ENCODE data around the gene SH3BP4. TPM values are rescaled to one million over a fixed set of nuclear protein-coding genes. Genes with fewer than 3 reads are reported as not detected.

SH3BP4 gene
- total RNA-seq, 1 donor from 2014 or later: 51.9 TPM

- Mint-ChIP-seq H3K27me3 (ENCODE audit: low read depth) (no peaks in the 10 kb centered on the region), H3K4me3 (ENCODE audit: unreplicated experiment) (no peak overlapping the region), H3K4me1 (ENCODE audit: low read depth) (peaks cover 31% of the 10 kb centered on the region), H3K9me3 (ENCODE audit: low read depth) (no peaks in the 10 kb centered on the region), H3K27ac (ENCODE audit: unreplicated experiment) (no peak overlapping the region), H3K36me3 (ENCODE audit: low read depth) (peaks cover 38% of the 10 kb centered on the region)
- DNase-seq (ENCODE audit: low spot score): no peak
- TF ChIP-seq CTCF (IDR thresholded peaks at IDR 0.05): no peak
Observed at GRCh38 chr2:235048549-235048948, 96.7 kb downstream of the SH3BP4 start.

GRCh38 chr2:235049069-235049468 lies 97.3 kb downstream of the SH3BP4 start:
- Mint-ChIP-seq H3K27me3 (ENCODE audit: low read depth) (no peaks in the 10 kb centered on the region), H3K4me1 (ENCODE audit: low read depth) (peaks cover 31% of the 10 kb centered on the region), H3K27ac (ENCODE audit: unreplicated experiment) (peak overlapping the region; percentile 85), H3K4me3 (ENCODE audit: unreplicated experiment) (no peak overlapping the region), H3K36me3 (ENCODE audit: low read depth) (peaks cover 38% of the 10 kb centered on the region), H3K9me3 (ENCODE audit: low read depth) (no peaks in the 10 kb centered on the region)
- TF ChIP-seq CTCF (IDR thresholded peaks at IDR 0.05): no peak
- DNase-seq (ENCODE audit: low spot score): no peak

- H3K27ac Mint-ChIP-seq (ENCODE audit: unreplicated experiment): peak overlapping the region; percentile 85
- no peak overlapping the region for H3K4me3 Mint-ChIP-seq (ENCODE audit: unreplicated experiment)
- H3K27me3 Mint-ChIP-seq (ENCODE audit: low read depth): no peaks in the 10 kb centered on the region
- H3K4me1 Mint-ChIP-seq (ENCODE audit: low read depth): peaks cover 31% of the 10 kb centered on the region
- TF ChIP-seq CTCF (IDR thresholded peaks at IDR 0.05): no peak
- DNase-seq (ENCODE audit: low spot score): no peak
- no peaks in the 10 kb centered on the region for H3K9me3 Mint-ChIP-seq (ENCODE audit: low read depth)
- peaks cover 40% of the 10 kb centered on the region for H3K36me3 Mint-ChIP-seq (ENCODE audit: low read depth)
Observed at GRCh38 chr2:235049719-235050118, 97.9 kb downstream of the SH3BP4 start.

GRCh38 chr2:235050980-235051351 lies 99.1 kb downstream of the SH3BP4 start:
- no peak for DNase-seq (ENCODE audit: low spot score)
- peaks cover 43% of the 10 kb centered on the region for H3K36me3 Mint-ChIP-seq (ENCODE audit: low read depth)
- H3K4me3 Mint-ChIP-seq (ENCODE audit: unreplicated experiment): no peak overlapping the region
- peak overlapping the region; percentile 85 for H3K27ac Mint-ChIP-seq (ENCODE audit: unreplicated experiment)
- H3K27me3 Mint-ChIP-seq (ENCODE audit: low read depth): no peaks in the 10 kb centered on the region
- peaks cover 30% of the 10 kb centered on the region for H3K4me1 Mint-ChIP-seq (ENCODE audit: low read depth)
- no peaks in the 10 kb centered on the region for H3K9me3 Mint-ChIP-seq (ENCODE audit: low read depth)
- TF ChIP-seq CTCF (IDR thresholded peaks at IDR 0.05): peak; percentile 60

GRCh38 chr2:235051436-235052260 lies 99.8 kb downstream of the SH3BP4 start:
- Mint-ChIP-seq H3K9me3 (ENCODE audit: low read depth) (no peaks in the 10 kb centered on the region), H3K4me3 (ENCODE audit: unreplicated experiment) (no peak overlapping the region), H3K4me1 (ENCODE audit: low read depth) (peaks cover 29% of the 10 kb centered on the region), H3K27ac (ENCODE audit: unreplicated experiment) (peak overlapping the region; percentile 85), H3K27me3 (ENCODE audit: low read depth) (no peaks in the 10 kb centered on the region), H3K36me3 (ENCODE audit: low read depth) (peaks cover 36% of the 10 kb centered on the region)
- TF ChIP-seq CTCF (IDR thresholded peaks at IDR 0.05): no peak
- DNase-seq (ENCODE audit: low spot score): no peak
